ENCODE results near the gene COL11A1. TPM values are rescaled to one million over a fixed set of nuclear protein-coding genes. Genes with fewer than 3 reads are reported as not detected.
"Not testable (repeated sequence)": the region's sequence is repeated elsewhere in the genome, so short reads cannot be mapped to it uniquely, and the experiment has no call there.

COL11A1 gene
- total RNA-seq, 4 donors from 2014 or later, result 0.16 TPM; not detected in 3

DNA sequence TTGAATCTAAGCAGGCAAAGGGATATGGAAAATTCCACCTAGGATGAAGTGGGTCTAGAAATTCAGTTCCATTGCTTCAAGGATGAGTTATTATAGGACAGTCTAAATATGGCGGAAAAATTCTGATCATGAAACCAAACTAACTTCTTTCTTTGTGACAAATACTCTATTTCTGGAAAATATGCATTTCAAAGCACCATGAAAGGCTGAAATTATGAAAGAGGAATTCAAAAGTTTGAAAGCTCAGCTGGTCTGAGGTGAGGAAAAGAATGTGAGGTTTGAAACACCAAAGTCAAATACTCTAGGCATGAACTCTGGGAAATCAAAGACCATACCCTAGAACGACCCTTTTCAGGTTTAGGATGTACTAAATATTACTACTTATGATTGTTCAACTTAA is 36.4 kb upstream of the COL11A1 start:
- intact Hi-C loops (cut with DNase I; ENCODE audit: low total_unique reads), result no loop called here
- in situ Hi-C loops (cut with MboI; ENCODE audit: low pct_ligation_motif_present in 1 of 4, low pct_unique_long_range_greater_than_20kb in 1 of 4, low sequenced_read_pairs in 3 of 4), result no loop called here

DNA sequence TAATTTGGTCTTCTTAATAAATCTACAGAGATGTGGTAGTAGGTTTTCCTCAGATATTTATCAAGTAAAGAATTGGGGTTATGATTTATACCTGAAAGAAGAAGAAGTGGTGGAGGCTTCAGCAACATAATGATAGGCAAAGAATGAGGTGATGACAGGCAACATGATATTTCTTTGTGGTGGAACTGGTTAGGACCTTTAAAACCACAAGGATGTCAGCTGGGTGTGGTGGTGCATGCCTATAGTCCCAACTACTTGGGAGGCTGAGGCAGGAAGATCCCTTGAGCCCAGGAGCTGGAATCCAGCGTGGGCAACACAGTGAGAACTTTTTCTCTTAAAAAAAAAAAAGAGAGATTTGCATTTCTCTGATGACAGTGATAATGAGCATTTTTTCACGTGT is 34.1 kb upstream of the COL11A1 start:
- in situ Hi-C loops (cut with MboI; ENCODE audit: low pct_ligation_motif_present in 1 of 4, low pct_unique_long_range_greater_than_20kb in 1 of 4, low sequenced_read_pairs in 3 of 4) (no loop called here), intact Hi-C loops (cut with DNase I; ENCODE audit: low total_unique reads) (no loop called here)
- WGBS, 2 donors (ENCODE audit: low coverage in 1 of 2), result 17 to 47% methylated on average over 1 to 2 of the region's 2 CpGs
- no peaks in the 10 kb centered on the region for H3K4me1 ChIP-seq
- TF ChIP-seq EP300 (IDR thresholded peaks at IDR 0.05; ENCODE audit: low read depth), result no peak
- no peak for TF ChIP-seq POLR2AphosphoS5 (IDR thresholded peaks at IDR 0.05)
- TF ChIP-seq, protein P1, sequence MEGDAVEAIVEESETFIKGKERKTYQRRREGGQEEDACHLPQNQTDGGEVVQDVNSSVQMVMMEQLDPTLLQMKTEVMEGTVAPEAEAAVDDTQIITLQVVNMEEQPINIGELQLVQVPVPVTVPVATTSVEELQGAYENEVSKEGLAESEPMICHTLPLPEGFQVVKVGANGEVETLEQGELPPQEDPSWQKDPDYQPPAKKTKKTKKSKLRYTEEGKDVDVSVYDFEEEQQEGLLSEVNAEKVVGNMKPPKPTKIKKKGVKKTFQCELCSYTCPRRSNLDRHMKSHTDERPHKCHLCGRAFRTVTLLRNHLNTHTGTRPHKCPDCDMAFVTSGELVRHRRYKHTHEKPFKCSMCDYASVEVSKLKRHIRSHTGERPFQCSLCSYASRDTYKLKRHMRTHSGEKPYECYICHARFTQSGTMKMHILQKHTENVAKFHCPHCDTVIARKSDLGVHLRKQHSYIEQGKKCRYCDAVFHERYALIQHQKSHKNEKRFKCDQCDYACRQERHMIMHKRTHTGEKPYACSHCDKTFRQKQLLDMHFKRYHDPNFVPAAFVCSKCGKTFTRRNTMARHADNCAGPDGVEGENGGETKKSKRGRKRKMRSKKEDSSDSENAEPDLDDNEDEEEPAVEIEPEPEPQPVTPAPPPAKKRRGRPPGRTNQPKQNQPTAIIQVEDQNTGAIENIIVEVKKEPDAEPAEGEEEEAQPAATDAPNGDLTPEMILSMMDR (IDR thresholded peaks at IDR 0.05), result no peak
- TF ChIP-seq POLR2A (IDR thresholded peaks at IDR 0.05), result no peak
- no peaks in the 10 kb centered on the region for H3K9me3 ChIP-seq
- H3K4me3 ChIP-seq, result no peak overlapping the region
- no peaks in the 10 kb centered on the region for H3K27me3 ChIP-seq
- H3K27ac ChIP-seq, result no peak overlapping the region
- H3K36me3 ChIP-seq, result no peaks in the 10 kb centered on the region
- DNase-seq, result no peak

More for the DNA sequence above, 36.4 kb upstream of the COL11A1 start:
- no peaks in the 10 kb centered on the region for H3K9me3 ChIP-seq
- TF ChIP-seq EP300 (IDR thresholded peaks at IDR 0.05; ENCODE audit: low read depth) (no peak), POLR2A (IDR thresholded peaks at IDR 0.05) (no peak), POLR2AphosphoS5 (IDR thresholded peaks at IDR 0.05) (no peak)
- TF ChIP-seq, protein P1 (IDR thresholded peaks at IDR 0.05), result no peak
- H3K36me3 ChIP-seq, result no peaks in the 10 kb centered on the region
- H3K4me3 ChIP-seq, result no peak overlapping the region
- H3K27ac ChIP-seq, result no peak overlapping the region
- H3K4me1 ChIP-seq, result no peaks in the 10 kb centered on the region
- 52 to 71% methylated on average over 2 of the region's 2 CpGs for WGBS, 2 donors (ENCODE audit: low coverage in 1 of 2)
- no peaks in the 10 kb centered on the region for H3K27me3 ChIP-seq
- DNase-seq, result no peak

DNA sequence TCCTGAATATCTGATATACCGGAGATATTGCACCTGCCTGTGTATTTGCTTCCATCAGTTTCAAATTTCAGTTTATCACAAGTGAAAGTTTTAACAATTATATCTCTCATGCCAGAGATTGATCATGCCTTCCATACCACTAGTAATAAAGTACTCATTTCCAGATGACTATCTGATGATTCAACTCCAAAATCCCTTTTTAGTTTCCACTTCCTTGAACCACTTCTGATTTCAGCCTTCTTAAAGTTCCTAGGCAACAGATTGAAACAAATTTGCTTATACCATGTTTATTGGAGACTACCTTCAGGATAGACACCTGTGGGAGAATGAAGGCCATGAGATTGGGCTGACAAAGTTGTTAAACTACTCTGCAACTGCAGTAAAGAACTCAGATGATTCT is 21.5 kb upstream of the COL11A1 start:
- intact Hi-C loops (cut with DNase I; ENCODE audit: low total_unique reads), result no loop called here
- TF ChIP-seq EP300 (IDR thresholded peaks at IDR 0.05; ENCODE audit: low read depth) (no peak), POLR2AphosphoS5 (IDR thresholded peaks at IDR 0.05) (no peak), POLR2A (IDR thresholded peaks at IDR 0.05) (no peak)
- TF ChIP-seq, protein P1 (IDR thresholded peaks at IDR 0.05), result no peak

DNA sequence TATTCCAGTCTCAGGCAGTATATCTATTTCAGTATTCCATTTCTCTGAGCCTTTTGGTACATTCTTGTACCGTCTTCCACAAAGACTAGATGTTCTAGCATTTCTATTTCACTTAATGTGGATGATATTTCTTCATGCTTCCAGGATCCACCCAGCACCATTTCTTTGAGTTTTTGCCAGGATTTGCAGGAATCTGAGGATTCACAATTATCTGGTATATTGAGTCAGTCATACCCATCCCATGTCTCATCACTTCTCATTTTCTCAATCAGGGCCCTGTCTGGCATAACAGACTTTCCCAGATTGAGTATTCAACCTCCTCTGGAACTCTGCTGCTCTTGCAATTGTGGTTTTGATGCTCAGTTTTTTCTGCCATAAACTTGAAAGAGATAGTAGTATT is 20.9 kb upstream of the COL11A1 start:
- intact Hi-C loops (cut with DNase I; ENCODE audit: low total_unique reads), result no loop called here
- H3K27me3 ChIP-seq, result no peaks in the 10 kb centered on the region
- no peaks in the 10 kb centered on the region for H3K36me3 ChIP-seq
- DNase-seq, result no peak
- in situ Hi-C loops (cut with MboI; ENCODE audit: low pct_ligation_motif_present in 1 of 4, low pct_unique_long_range_greater_than_20kb in 1 of 4, low sequenced_read_pairs in 3 of 4), result no loop called here
- WGBS, 2 donors (ENCODE audit: low coverage in 1 of 2), result 0 to 44% methylated on average over 1 of the region's 1 CpG
- TF ChIP-seq, protein P1 (IDR thresholded peaks at IDR 0.05), result no peak
- TF ChIP-seq EP300 (IDR thresholded peaks at IDR 0.05; ENCODE audit: low read depth), result no peak
- TF ChIP-seq POLR2A (IDR thresholded peaks at IDR 0.05), result no peak
- no peak for TF ChIP-seq POLR2AphosphoS5 (IDR thresholded peaks at IDR 0.05)
- no peak overlapping the region for H3K27ac ChIP-seq
- H3K4me1 ChIP-seq, result no peaks in the 10 kb centered on the region
- no peaks in the 10 kb centered on the region for H3K9me3 ChIP-seq
- no peak overlapping the region for H3K4me3 ChIP-seq

More for the DNA sequence above, 21.5 kb upstream of the COL11A1 start:
- H3K4me1 ChIP-seq, result no peaks in the 10 kb centered on the region
- no peaks in the 10 kb centered on the region for H3K36me3 ChIP-seq
- WGBS, 2 donors (ENCODE audit: low coverage in 1 of 2), result 47 to 68% methylated on average over 1 of the region's 1 CpG
- no peaks in the 10 kb centered on the region for H3K27me3 ChIP-seq
- H3K4me3 ChIP-seq, result no peak overlapping the region
- in situ Hi-C loops (cut with MboI; ENCODE audit: low pct_ligation_motif_present in 1 of 4, low pct_unique_long_range_greater_than_20kb in 1 of 4, low sequenced_read_pairs in 3 of 4), result no loop called here
- H3K27ac ChIP-seq, result no peak overlapping the region
- H3K9me3 ChIP-seq, result no peaks in the 10 kb centered on the region
- DNase-seq, result no peak

DNA sequence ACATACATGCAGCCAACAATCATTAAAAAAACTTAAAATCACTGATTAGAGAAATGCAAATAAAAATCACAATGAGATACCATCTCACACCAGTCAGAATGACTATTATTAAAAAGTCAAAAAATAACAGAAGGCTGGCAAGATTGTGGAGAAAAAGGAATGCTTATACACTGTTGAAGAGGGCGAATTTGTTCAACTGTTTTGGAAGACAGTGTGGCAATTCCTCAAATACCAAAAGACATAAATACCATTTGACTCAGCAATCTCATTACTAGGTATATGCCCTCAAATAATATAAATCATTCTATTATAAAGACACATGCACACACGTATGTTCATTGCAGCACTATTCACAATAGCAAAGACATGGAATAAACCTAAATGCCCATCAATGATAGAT is 19.9 kb upstream of the COL11A1 start:
- WGBS, 2 donors (ENCODE audit: low coverage in 1 of 2), result 63 to 68% methylated on average over 2 of the region's 2 CpGs
- H3K27ac ChIP-seq; H3K4me1 ChIP-seq; H3K9me3 ChIP-seq; H3K4me3 ChIP-seq; H3K27me3 ChIP-seq; in situ Hi-C loops (cut with MboI; ENCODE audit: low pct_ligation_motif_present in 1 of 4, low pct_unique_long_range_greater_than_20kb in 1 of 4, low sequenced_read_pairs in 3 of 4); intact Hi-C loops (cut with DNase I; ENCODE audit: low total_unique reads); DNase-seq; H3K36me3 ChIP-seq: not testable (repeated sequence)

Data from transverse colon (tissue), 4 donors.